H1 (cell line): ENCODE measurements around the gene CLEC19A. TPM values are rescaled to one million over a fixed set of nuclear protein-coding genes. Genes with fewer than 3 reads are reported as not detected.

Experiments
- CTCF ChIA-PET: fragments of 300-600 bp; sonication (Branson Sonifier 250); formaldehyde crosslinking; loops from one replicate; lab custom pipeline; 2021; ENCODE audit not compliant: partially characterized antibody; lab: Charles Lee
- POLR2A ChIA-PET: fragments of 300-600 bp; sonication (Branson Sonifier 250); formaldehyde crosslinking; loops from one replicate; lab custom pipeline; 2021; ENCODE audit warnings: inconsistent platforms; ENCODE audit not compliant: partially characterized antibody; lab: Charles Lee
- DNase-seq, 2 experiments: peaks; one replicate each; pipeline versions ENCODE4 v3.0.0 to v3.0.0-alpha.2; 2010 to 2022; ENCODE audit warnings: low spot score in 2 of 2, low read depth in 1 of 2, mixed read lengths in 1 of 2
- FAIRE-seq: peaks from 2 replicates; lab custom pipeline; 2011; peaks lifted over from hg19 to GRCh38; lab: Jason Lieb, UNC
- H2AFZ ChIP-seq: 2 replicates; pipeline ENCODE4 v1.8.1; 2012; ENCODE audit warnings: low read length, inconsistent platforms
- H2AK5ac ChIP-seq: 2 replicates; pipeline ENCODE4 v1.6.1; 2013; ENCODE audit warnings: low read depth, low read length
- H2BK120ac ChIP-seq: replicated peaks from 2 replicates; pipeline ENCODE3; 2013; ENCODE audit warnings: low read depth, low read length, inconsistent platforms
- H2BK12ac ChIP-seq: 2 replicates; pipeline ENCODE4 v1.6.1; 2013; ENCODE audit warnings: low read depth, low read length
- H2BK15ac ChIP-seq: 2 replicates; pipeline ENCODE4 v1.6.1; 2013; ENCODE audit warnings: low read length
- H2BK20ac ChIP-seq: 2 replicates; pipeline ENCODE4 v1.6.1; 2013; ENCODE audit warnings: low read length
- H2BK5ac ChIP-seq: 2 replicates; pipeline ENCODE4 v1.6.1; 2013; ENCODE audit warnings: low read depth, low read length
- H3K14ac ChIP-seq: 2 replicates; pipeline ENCODE4 v1.6.1; 2013; ENCODE audit warnings: inconsistent platforms; ENCODE audit not compliant: insufficient read length
- H3K18ac ChIP-seq: 2 replicates; pipeline ENCODE4 v1.6.1; 2013; ENCODE audit warnings: low read length; ENCODE audit errors: extremely low read depth
- H3K23ac ChIP-seq: 2 replicates; pipeline ENCODE4 v1.6.1; 2013; ENCODE audit warnings: inconsistent platforms; ENCODE audit not compliant: insufficient read length
- H3K23me2 ChIP-seq: 2 replicates; pipeline ENCODE4 v1.6.1; 2013; ENCODE audit warnings: low read depth, low read length
- H3K27ac ChIP-seq: 2 replicates; pipeline ENCODE4 v1.6.1; 2011; ENCODE audit warnings: low read depth, low read length, inconsistent platforms
- H3K27me3 ChIP-seq, 4 experiments: replicated peaks in 1 of 4; 1 replicate in 1 of 4; 2 replicates in 3 of 4; pipeline versions ENCODE4 v1.6.1 to v1.8.1; 2011 to 2013; ENCODE audit warnings: low read length in 3 of 4, mild to moderate bottlenecking in 3 of 4, inconsistent platforms in 2 of 4, mixed read lengths in 2 of 4, moderate library complexity in 1 of 4; ENCODE audit not compliant: control insufficient read depth in 3 of 4, insufficient read depth in 3 of 4; ENCODE audit errors: extremely low read depth in 1 of 4
- H3K36me3 ChIP-seq, 4 experiments: 2 replicates each; pipeline versions ENCODE4 v1.6.1 to v1.8.1; 2011 to 2013; ENCODE audit warnings: mild to moderate bottlenecking in 4 of 4, low read length in 3 of 4, moderate library complexity in 2 of 4, control low read depth in 1 of 4, inconsistent platforms in 1 of 4; ENCODE audit not compliant: insufficient read depth in 4 of 4, control insufficient read depth in 2 of 4
- H3K4ac ChIP-seq: replicated peaks from 2 replicates; pipeline ENCODE3; 2013; ENCODE audit warnings: low read length, low read depth, mixed read lengths, inconsistent platforms; ENCODE audit not compliant: insufficient read length
- H3K4me1 ChIP-seq, 4 experiments: replicated peaks in 1 of 4; 1 replicate in 1 of 4; 2 replicates in 3 of 4; pipeline versions ENCODE4 v1.6.1 to v1.8.1; 2011 to 2013; ENCODE audit warnings: low read length in 3 of 4, inconsistent platforms in 2 of 4, mixed read lengths in 1 of 4; ENCODE audit not compliant: insufficient read depth in 4 of 4, control insufficient read depth in 3 of 4
- H3K4me2 ChIP-seq, 2 experiments: 2 replicates each; pipeline versions ENCODE4 v1.6.1 to v1.8.1; 2011 to 2013; ENCODE audit warnings: low read depth in 2 of 2, low read length in 2 of 2, control low read depth in 1 of 2, inconsistent platforms in 1 of 2, mild to moderate bottlenecking in 1 of 2; ENCODE audit not compliant: insufficient read depth in 1 of 2
- H3K4me3 ChIP-seq, 4 experiments: fragments of 200-600, 300-600 bp in 1 of 4; sonication (generic), shearing (Covaris generic), sonication (Bioruptor Twin) in 1 of 4; 2 replicates each; pipeline versions ENCODE4 v1.5.1 to v1.8.1; 2011 to 2016; ENCODE audit warnings: low read length in 4 of 4, low read depth in 3 of 4, control low read depth in 2 of 4, inconsistent platforms in 2 of 4, mild to moderate bottlenecking in 2 of 4, mixed read lengths in 1 of 4, moderate library complexity in 1 of 4; ENCODE audit not compliant: insufficient read depth in 2 of 4; ENCODE audit errors: extremely low read depth in 1 of 4
- H3K56ac ChIP-seq: replicated peaks from 2 replicates; pipeline ENCODE3; 2013; ENCODE audit warnings: low read depth, mild to moderate bottlenecking, mixed read lengths, low read length, inconsistent platforms; ENCODE audit not compliant: insufficient read length
- H3K79me1 ChIP-seq: 2 replicates; pipeline ENCODE4 v1.6.1; 2013; ENCODE audit warnings: low read depth, low read length, control low read depth
- H3K79me2 ChIP-seq, 2 experiments: 2 replicates each; pipeline versions ENCODE4 v1.6.1 to v1.8.1; 2012 to 2013; ENCODE audit warnings: low read length in 2 of 2, mild to moderate bottlenecking in 2 of 2, inconsistent platforms in 1 of 2; ENCODE audit not compliant: insufficient read depth in 2 of 2, control insufficient read depth in 1 of 2
- H3K9ac ChIP-seq, 4 experiments: replicated peaks in 1 of 4; 1 replicate in 1 of 4; 2 replicates in 3 of 4; pipeline versions ENCODE4 v1.6.1 to v1.8.1; 2011 to 2013; ENCODE audit warnings: low read depth in 3 of 4, low read length in 3 of 4, control low read depth in 2 of 4, mild to moderate bottlenecking in 2 of 4, moderate library complexity in 2 of 4, inconsistent platforms in 1 of 4; ENCODE audit errors: extremely low read depth in 1 of 4
- H3K9me3 ChIP-seq, 2 experiments: 2 replicates each; pipeline versions ENCODE4 v1.6.1 to v1.8.1; 2012 to 2013; ENCODE audit warnings: mild to moderate bottlenecking in 2 of 2, moderate library complexity in 2 of 2, control low read depth in 1 of 2, inconsistent platforms in 1 of 2, low read depth in 1 of 2, low read length in 1 of 2, mixed read lengths in 1 of 2; ENCODE audit not compliant: insufficient read depth in 2 of 2
- H4K20me1 ChIP-seq, 2 experiments: replicated peaks in 1 of 2; 2 replicates each; pipeline versions ENCODE3 to v1.8.1; 2011 to 2013; ENCODE audit warnings: inconsistent platforms in 2 of 2, low read length in 2 of 2, mild to moderate bottlenecking in 1 of 2; ENCODE audit not compliant: insufficient read depth in 2 of 2, control insufficient read depth in 1 of 2
- H4K5ac ChIP-seq: 2 replicates; pipeline ENCODE4 v1.6.1; 2013; ENCODE audit warnings: low read length, low read depth, mixed read lengths, inconsistent platforms; ENCODE audit not compliant: insufficient read length
- H4K8ac ChIP-seq: 2 replicates; pipeline ENCODE4 v1.8.0; 2013; ENCODE audit warnings: mild to moderate bottlenecking, moderate library complexity, low read length, inconsistent platforms; ENCODE audit not compliant: insufficient read depth; ENCODE audit errors: extremely low read depth
- H4K91ac ChIP-seq: replicated peaks from 2 replicates; pipeline ENCODE3; 2013; ENCODE audit warnings: low read length, mixed read lengths, inconsistent platforms; ENCODE audit not compliant: insufficient read length
- CREB1 ChIP-seq: IDR thresholded peaks from 2 replicates; pipeline ENCODE4 v1.6.1; 2012; ENCODE audit warnings: inconsistent platforms
- EZH2 ChIP-seq: fragments of 200-600 bp; sonication (generic); IDR thresholded peaks from 2 replicates; pipeline ENCODE4 v1.7.1; 2012; ENCODE audit warnings: low read depth, mild to moderate bottlenecking, moderate library complexity, low read length, inconsistent platforms; ENCODE audit not compliant: severe bottlenecking
- NRF1 ChIP-seq: IDR thresholded peaks from 2 replicates; pipeline ENCODE4 v1.6.1; 2011; ENCODE audit warnings: mild to moderate bottlenecking, low read depth, low read length, improper control_type of control experiment
- SIX5 ChIP-seq: IDR thresholded peaks from 2 replicates; pipeline ENCODE4 v1.6.1; 2011; ENCODE audit warnings: mild to moderate bottlenecking, low read depth, low read length
- SUZ12 ChIP-seq: fragments of 200-600 bp; sonication (generic); IDR thresholded peaks from 2 replicates; pipeline ENCODE4 v1.6.1; 2012; ENCODE audit warnings: mild to moderate bottlenecking, inconsistent platforms, low read length, moderate library complexity, mixed read lengths
- TCF12 ChIP-seq: IDR thresholded peaks from 2 replicates; pipeline ENCODE4 v1.6.1; 2011; ENCODE audit warnings: low read depth, mild to moderate bottlenecking, low read length
- TEAD4 ChIP-seq: IDR thresholded peaks from 2 replicates; pipeline ENCODE4 v1.6.1; 2012; ENCODE audit warnings: low read depth, low read length, inconsistent platforms, mixed read lengths
- WGBS, 2 experiments: shearing (Covaris generic) in 1 of 2; methylation state at CpG; one replicate each; pipeline versions ENCODE4 v1.1.6 to v1.1.7; 2013 to 2015; ENCODE audit warnings: low lambda C conversion rate in 2 of 2, mixed read lengths in 2 of 2, inconsistent platforms in 1 of 2, low coverage in 1 of 2, missing lambda C conversion rate in 1 of 2; ENCODE audit not compliant: insufficient replicate concordance in 2 of 2, insufficient coverage in 1 of 2, insufficient read length in 1 of 2; ENCODE audit errors: extremely low coverage in 1 of 2, missing lambda C conversion rate in 1 of 2; 5-methylcytosine and 5-hydroxymethylcytosine counted together
- polyA plus RNA-seq, 7 experiments: library from polyadenylated mRNA; depleted of rRNA in 3 of 7; stranded (reverse) in 5 of 7; unstranded in 2 of 7; fragments of >200 nt in 5 of 7; fragments of 200-250 nt in 2 of 7; gene quantifications; 1 replicate in 5 of 7; 2 replicates in 1 of 7; 4 replicates in 1 of 7; pipeline versions ENCODE4 v1.2.1 to v1.2.3, GENCODE V29; 2011 to 2013; ENCODE audit warnings: missing spikeins in 2 of 7, mixed read lengths in 2 of 7
- total RNA-seq: library from RNA; stranded (reverse); fragmentation: NEBNext Ultra II Directional; extraction: Animal tissue kit (Norgen Biotek cat#: 25700); gene quantifications from 2 replicates; pipeline ENCODE4 v1.2.1, GENCODE V29; 2021

CLEC19A gene
- total and polyA plus RNA-seq, 2 of the 8 experiments (the other 6 are each of a cell fraction or from before 2014, with no cell fraction given): 0.35 to 0.88 TPM

DNA sequence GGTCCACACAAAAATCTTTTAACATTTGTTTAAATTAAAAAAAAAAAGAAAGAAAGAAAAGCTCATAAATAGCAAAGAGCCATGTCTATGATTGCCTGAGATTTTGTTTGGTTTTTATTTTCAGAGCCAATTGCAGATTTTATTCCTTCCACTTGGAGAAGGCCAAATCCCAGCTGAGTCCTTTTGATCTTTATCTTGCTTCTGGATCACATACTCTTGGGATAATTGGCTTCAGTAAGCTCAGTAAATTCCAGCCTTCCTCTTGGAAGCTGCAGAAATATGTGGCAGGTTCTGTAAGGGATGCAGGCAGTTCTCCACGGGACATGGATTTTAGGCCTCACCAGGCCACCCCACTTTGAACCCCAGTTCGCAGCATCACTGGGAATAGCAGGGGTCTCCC, 68.8 kb downstream of the CLEC19A start:
- H3K79me2 ChIP-seq: no peaks in the 10 kb centered on the region
- H4K8ac ChIP-seq: no peak overlapping the region
- no peak overlapping the region for H3K4me2 ChIP-seq
- no peak overlapping the region for H2AFZ ChIP-seq
- H2BK5ac ChIP-seq: no peak overlapping the region
- no peak overlapping the region for H2BK12ac ChIP-seq
- no peak overlapping the region for H4K5ac ChIP-seq
- H3K23ac ChIP-seq: no peak overlapping the region
- H3K79me1 ChIP-seq: no peaks in the 10 kb centered on the region
- H2BK20ac ChIP-seq: no peak overlapping the region
- POLR2A ChIA-PET: no interaction called here
- no peak overlapping the region for H3K9ac ChIP-seq
- H3K23me2 ChIP-seq: no peaks in the 10 kb centered on the region
- FAIRE-seq (no peak), DNase-seq (no peak)
- no peak overlapping the region for H3K18ac ChIP-seq
- peaks cover 0 to under 1% (median 0%) of the 10 kb centered on the region in 4 experiments; a peak in 2 of 7 replicates for H3K4me1 ChIP-seq
- no peak overlapping the region for H3K14ac ChIP-seq
- CTCF ChIA-PET: interaction anchor here (0.7 to 2.4 kb wide), 6 partner anchors 22 to 268 kb away, joined by 3 to 7 read pairs (median 4); no protein-coding TSS in a partner anchor
- WGBS, 2 experiments: 94% methylated on average over 2 of the region's 2 CpGs; no CpG with 5 or more reads in 1 of the 2 experiments
- H3K4ac ChIP-seq: no peak overlapping the region
- no peaks in the 10 kb centered on the region for H3K36me3 ChIP-seq
- no peak overlapping the region for H3K4me3 ChIP-seq
- H3K56ac ChIP-seq: no peak overlapping the region
- H2BK120ac ChIP-seq: no peak overlapping the region
- no peaks in the 10 kb centered on the region for H3K9me3 ChIP-seq
- H2BK15ac ChIP-seq: no peak overlapping the region
- H3K27me3 ChIP-seq: no peaks in the 10 kb centered on the region
- no peak overlapping the region for H3K27ac ChIP-seq
- H4K20me1 ChIP-seq: no peaks in the 10 kb centered on the region
- no peak overlapping the region for H4K91ac ChIP-seq
- H2AK5ac ChIP-seq: no peak overlapping the region
- TF ChIP-seq EZH2 (no peak), SUZ12 (no peak), CREB1 (no peak), TEAD4 (no peak), TCF12 (no peak), NRF1 (no peak), SIX5 (no peak)
